ENCODE measurements around the gene GAS6.

The GAS6 gene

DNA sequence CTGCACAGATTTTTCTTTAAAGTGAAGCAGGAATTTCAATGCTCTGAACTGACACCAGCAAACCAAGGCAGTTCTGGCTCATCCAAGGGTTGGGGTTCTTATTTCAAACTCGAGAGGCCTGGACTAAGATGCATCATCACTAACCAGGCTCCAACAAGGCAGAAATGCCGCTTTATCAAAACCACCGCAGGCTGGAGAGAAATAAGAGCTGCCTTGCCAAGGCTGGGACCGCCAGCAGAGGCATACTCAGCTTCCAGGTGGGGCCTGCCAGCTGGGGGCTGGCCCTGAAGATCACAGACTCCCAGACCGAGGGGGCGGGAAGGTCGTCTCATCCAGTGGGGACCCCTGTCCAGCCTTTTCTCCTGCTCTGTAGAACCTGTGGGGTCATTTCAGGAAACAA is 37.4 kb upstream of the GAS6 start:
- H3K36me3 ChIP-seq (ENCODE audit: control insufficient read depth, insufficient read depth, low read length): no peaks in the 10 kb centered on the region
- no peak overlapping the region for H3K4me3 ChIP-seq (ENCODE audit: low read length)
- H3K27me3 ChIP-seq (ENCODE audit: control insufficient read depth, insufficient read depth, low read length): no peaks in the 10 kb centered on the region
- no peak overlapping the region for H3K27ac ChIP-seq (ENCODE audit: low read depth, low read length)
- H3K4me1 ChIP-seq (ENCODE audit: control insufficient read depth, insufficient read depth, low read length): no peaks in the 10 kb centered on the region
- no peak overlapping the region for H3K9ac ChIP-seq (ENCODE audit: low read length)

DNA sequence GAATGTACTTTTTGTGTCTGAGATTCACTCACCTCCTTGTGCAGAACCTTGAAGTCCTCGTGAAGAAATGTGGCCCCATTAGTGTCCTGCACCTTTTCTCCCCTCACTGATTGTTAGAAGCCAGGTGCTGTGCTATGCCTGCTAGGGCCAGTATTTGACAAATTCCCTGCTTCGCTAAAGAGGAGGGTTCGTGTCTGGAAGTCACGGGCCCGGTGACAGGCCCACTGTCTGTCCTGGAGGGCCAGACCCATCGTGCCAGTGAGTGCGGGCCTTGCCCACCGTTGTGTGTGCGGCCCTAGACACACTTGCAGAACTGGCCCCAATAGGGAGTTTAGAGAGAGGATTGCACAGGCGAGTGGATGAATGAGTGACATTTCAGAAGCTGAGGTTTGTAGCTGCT is 36.8 kb upstream of the GAS6 start:
- Histone ChIP-seq H3K27ac (ENCODE audit: low read depth, low read length) (no peak overlapping the region), H3K36me3 (ENCODE audit: control insufficient read depth, insufficient read depth, low read length) (no peaks in the 10 kb centered on the region), H3K9ac (ENCODE audit: low read length) (no peak overlapping the region), H3K4me3 (ENCODE audit: low read length) (no peak overlapping the region), H3K4me1 (ENCODE audit: control insufficient read depth, insufficient read depth, low read length) (no peaks in the 10 kb centered on the region), H3K27me3 (ENCODE audit: control insufficient read depth, insufficient read depth, low read length) (no peaks in the 10 kb centered on the region)

DNA sequence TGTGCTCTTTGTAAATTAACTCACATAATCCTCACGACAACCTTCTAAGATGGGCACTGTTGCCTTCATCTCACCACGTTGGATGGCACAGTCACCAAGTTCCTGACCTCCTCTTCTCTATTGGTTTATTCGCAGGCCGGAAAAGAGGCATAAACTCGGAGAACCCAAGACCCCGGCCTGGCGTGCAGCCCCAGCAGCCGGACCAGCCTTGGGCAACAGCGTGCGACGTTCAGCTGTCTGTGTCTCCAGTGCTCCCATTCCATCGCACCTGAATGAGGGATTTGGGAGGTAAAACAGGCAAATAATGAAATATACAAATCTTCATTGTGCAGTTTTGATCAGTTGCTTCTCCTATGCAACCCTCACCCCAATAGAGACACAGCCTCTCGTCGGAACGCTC is 34.5 kb upstream of the GAS6 start:
- Histone ChIP-seq H3K9ac (ENCODE audit: low read length) (no peak overlapping the region), H3K36me3 (ENCODE audit: control insufficient read depth, insufficient read depth, low read length) (no peaks in the 10 kb centered on the region), H3K4me3 (ENCODE audit: low read length) (no peak overlapping the region), H3K4me1 (ENCODE audit: control insufficient read depth, insufficient read depth, low read length) (no peaks in the 10 kb centered on the region), H3K27me3 (ENCODE audit: control insufficient read depth, insufficient read depth, low read length) (no peaks in the 10 kb centered on the region), H3K27ac (ENCODE audit: low read depth, low read length) (no peak overlapping the region)

- Histone ChIP-seq H3K9ac (ENCODE audit: low read length) (no peak overlapping the region), H3K36me3 (ENCODE audit: control insufficient read depth, insufficient read depth, low read length) (no peaks in the 10 kb centered on the region), H3K4me3 (ENCODE audit: low read length) (no peak overlapping the region), H3K27me3 (ENCODE audit: control insufficient read depth, insufficient read depth, low read length) (no peaks in the 10 kb centered on the region), H3K27ac (ENCODE audit: low read depth, low read length) (no peak overlapping the region), H3K4me1 (ENCODE audit: control insufficient read depth, insufficient read depth, low read length) (no peaks in the 10 kb centered on the region)
These were observed 34.1 kb upstream of the GAS6 start for GRCh38 chr13:113897966-113898365.

GRCh38 chr13:113897161-113897560 is 33.3 kb upstream of the GAS6 start:
- Histone ChIP-seq H3K4me3 (ENCODE audit: low read length) (no peak overlapping the region), H3K36me3 (ENCODE audit: control insufficient read depth, insufficient read depth, low read length) (no peaks in the 10 kb centered on the region), H3K27me3 (ENCODE audit: control insufficient read depth, insufficient read depth, low read length) (no peaks in the 10 kb centered on the region), H3K4me1 (ENCODE audit: control insufficient read depth, insufficient read depth, low read length) (no peaks in the 10 kb centered on the region), H3K9ac (ENCODE audit: low read length) (no peak overlapping the region), H3K27ac (ENCODE audit: low read depth, low read length) (no peak overlapping the region)

GRCh38 chr13:113895436-113895835 is 31.6 kb upstream of the GAS6 start:
- H3K27ac ChIP-seq (ENCODE audit: low read depth, low read length): no peak overlapping the region
- H3K9ac ChIP-seq (ENCODE audit: low read length): no peak overlapping the region
- no peaks in the 10 kb centered on the region for H3K36me3 ChIP-seq (ENCODE audit: control insufficient read depth, insufficient read depth, low read length)
- no peaks in the 10 kb centered on the region for H3K4me1 ChIP-seq (ENCODE audit: control insufficient read depth, insufficient read depth, low read length)
- H3K4me3 ChIP-seq (ENCODE audit: low read length): no peak overlapping the region
- H3K27me3 ChIP-seq (ENCODE audit: control insufficient read depth, insufficient read depth, low read length): no peaks in the 10 kb centered on the region

GRCh38 chr13:113890774-113891480 is 27.1 kb upstream of the GAS6 start:
- H3K4me1 ChIP-seq (ENCODE audit: control insufficient read depth, insufficient read depth, low read length): peaks cover 3% of the 10 kb centered on the region
- no peak overlapping the region for H3K27ac ChIP-seq (ENCODE audit: low read depth, low read length)
- H3K27me3 ChIP-seq (ENCODE audit: control insufficient read depth, insufficient read depth, low read length): no peaks in the 10 kb centered on the region
- H3K36me3 ChIP-seq (ENCODE audit: control insufficient read depth, insufficient read depth, low read length): no peaks in the 10 kb centered on the region
- no peak overlapping the region for H3K9ac ChIP-seq (ENCODE audit: low read length)
- H3K4me3 ChIP-seq (ENCODE audit: low read length): no peak overlapping the region

- Histone ChIP-seq H3K27ac (ENCODE audit: low read depth, low read length) (no peak overlapping the region), H3K4me1 (ENCODE audit: control insufficient read depth, insufficient read depth, low read length) (peaks cover 3% of the 10 kb centered on the region), H3K4me3 (ENCODE audit: low read length) (no peak overlapping the region), H3K27me3 (ENCODE audit: control insufficient read depth, insufficient read depth, low read length) (no peaks in the 10 kb centered on the region), H3K9ac (ENCODE audit: low read length) (no peak overlapping the region), H3K36me3 (ENCODE audit: control insufficient read depth, insufficient read depth, low read length) (no peaks in the 10 kb centered on the region)
These were observed 25.6 kb upstream of the GAS6 start for GRCh38 chr13:113889467-113889866.

DNA sequence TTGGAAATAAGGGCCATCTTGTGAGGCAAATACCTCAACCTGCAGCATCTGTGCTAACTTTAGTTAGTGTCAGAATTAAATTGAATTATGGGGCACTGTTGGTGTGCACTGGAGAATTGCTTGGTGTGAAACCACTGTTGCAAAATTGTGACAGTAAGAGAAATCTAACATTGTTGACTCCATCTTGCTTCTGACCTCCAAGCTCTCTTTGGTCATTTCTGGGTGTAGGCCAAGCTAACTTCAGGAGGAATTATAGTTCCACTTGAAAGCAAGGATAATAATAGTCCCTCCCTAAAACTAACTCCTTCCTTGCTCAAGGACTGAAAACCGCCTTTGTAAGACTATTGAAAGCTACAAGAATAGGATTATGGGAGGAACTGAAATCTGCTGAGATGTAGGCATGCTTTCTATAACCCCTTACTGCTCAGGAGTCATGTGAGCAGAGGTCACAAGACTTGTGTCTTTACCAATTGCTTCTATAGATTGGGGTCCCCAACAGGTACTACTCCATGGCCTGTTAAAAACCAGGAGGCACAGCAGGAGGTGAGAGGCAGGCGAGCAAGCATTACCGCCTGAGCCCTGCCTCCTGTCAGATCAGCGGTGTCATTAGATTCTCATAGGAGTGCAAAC is 24.9 kb upstream of the GAS6 start:
- Histone ChIP-seq H3K9ac (ENCODE audit: low read length) (no peak overlapping the region), H3K27ac (ENCODE audit: low read depth, low read length) (no peak overlapping the region), H3K27me3 (ENCODE audit: control insufficient read depth, insufficient read depth, low read length) (no peaks in the 10 kb centered on the region), H3K4me3 (ENCODE audit: low read length) (no peak overlapping the region), H3K4me1 (ENCODE audit: control insufficient read depth, insufficient read depth, low read length) (peaks cover 3% of the 10 kb centered on the region), H3K36me3 (ENCODE audit: control insufficient read depth, insufficient read depth, low read length) (no peaks in the 10 kb centered on the region)

DNA sequence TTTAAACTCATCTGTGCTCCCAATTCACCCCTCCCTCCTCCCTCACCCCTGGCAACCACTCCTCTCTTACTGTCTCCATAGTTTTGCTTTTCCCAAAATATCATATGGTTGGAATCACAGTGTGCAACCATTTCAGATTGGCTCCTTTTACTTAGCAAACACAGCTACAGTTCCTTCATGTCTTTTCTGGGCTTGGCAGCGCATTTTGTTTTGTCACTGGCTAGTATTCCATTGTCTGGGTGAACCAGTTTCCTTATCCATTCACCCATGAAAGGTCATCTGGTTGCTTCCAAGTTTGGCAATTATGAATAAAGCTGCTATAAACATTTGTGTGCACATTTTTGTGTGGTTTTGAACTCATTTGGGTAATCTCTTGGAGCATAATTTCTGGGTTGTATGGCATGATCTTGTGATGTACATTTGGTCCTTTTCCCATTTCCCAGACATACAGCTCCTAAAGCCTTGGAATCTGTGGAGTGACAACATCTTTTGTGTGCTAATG is 23.9 kb upstream of the GAS6 start:
- Histone ChIP-seq H3K4me3 (ENCODE audit: low read length) (no peak overlapping the region), H3K4me1 (ENCODE audit: control insufficient read depth, insufficient read depth, low read length) (peaks cover 3% of the 10 kb centered on the region), H3K9ac (ENCODE audit: low read length) (no peak overlapping the region), H3K27me3 (ENCODE audit: control insufficient read depth, insufficient read depth, low read length) (no peaks in the 10 kb centered on the region), H3K27ac (ENCODE audit: low read depth, low read length) (no peak overlapping the region), H3K36me3 (ENCODE audit: control insufficient read depth, insufficient read depth, low read length) (no peaks in the 10 kb centered on the region)

DNA sequence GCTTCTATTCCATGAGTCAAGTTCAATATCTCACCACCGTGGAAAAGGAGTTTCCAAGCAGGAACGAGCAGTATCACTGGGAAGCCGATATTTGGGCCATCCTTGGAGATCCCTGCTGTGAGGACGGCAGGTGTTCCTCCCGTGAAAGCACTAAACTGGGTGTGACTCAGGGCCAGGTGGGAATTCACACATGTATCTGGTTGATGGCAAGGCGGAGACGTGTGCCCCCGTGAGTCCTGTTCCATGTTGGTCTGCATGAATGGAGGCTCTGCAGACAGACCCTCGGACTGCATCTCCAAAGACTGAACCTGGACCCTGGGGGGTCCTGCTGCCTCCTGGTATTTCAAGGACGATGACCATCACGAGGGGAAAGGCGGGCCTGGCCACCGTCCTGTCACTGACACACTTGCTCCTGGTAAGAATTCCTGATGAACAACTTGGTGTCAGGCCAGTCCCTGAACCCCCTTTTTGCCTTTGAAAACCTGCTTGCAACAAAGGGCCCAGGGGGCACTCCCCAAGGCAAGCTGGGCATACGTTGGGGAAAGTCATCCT is 22.8 kb upstream of the GAS6 start:
- Histone ChIP-seq H3K9ac (ENCODE audit: low read length) (no peak overlapping the region), H3K4me3 (ENCODE audit: low read length) (no peak overlapping the region), H3K4me1 (ENCODE audit: control insufficient read depth, insufficient read depth, low read length) (peaks cover 5% of the 10 kb centered on the region), H3K27ac (ENCODE audit: low read depth, low read length) (no peak overlapping the region), H3K27me3 (ENCODE audit: control insufficient read depth, insufficient read depth, low read length) (no peaks in the 10 kb centered on the region), H3K36me3 (ENCODE audit: control insufficient read depth, insufficient read depth, low read length) (no peaks in the 10 kb centered on the region)

GRCh38 chr13:113884821-113885220 is 20.9 kb upstream of the GAS6 start:
- H3K27me3 ChIP-seq (ENCODE audit: control insufficient read depth, insufficient read depth, low read length): no peaks in the 10 kb centered on the region
- H3K4me3 ChIP-seq (ENCODE audit: low read length): no peak overlapping the region
- H3K36me3 ChIP-seq (ENCODE audit: control insufficient read depth, insufficient read depth, low read length): no peaks in the 10 kb centered on the region
- H3K27ac ChIP-seq (ENCODE audit: low read depth, low read length): no peak overlapping the region
- H3K4me1 ChIP-seq (ENCODE audit: control insufficient read depth, insufficient read depth, low read length): peaks cover 5% of the 10 kb centered on the region
- H3K9ac ChIP-seq (ENCODE audit: low read length): no peak overlapping the region

Measured in rectal smooth muscle tissue (tissue), 1 donor.